Posterior cingulate gyrus (tissue), 11 donors: ENCODE results near the gene TPM2.

Source experiments
- DNase-seq, 10 donors: peaks; one replicate each; pipeline versions ENCODE4 v3.0.0 to v3.0.0-alpha.2; 2020 to 2021; ENCODE audit warnings: mixed read lengths in 3 of 10
- intact Hi-C: fragments of 100-400 bp; cut with DNase I; formaldehyde crosslinking; loops from one replicate; pipeline ENCODE4 v1.15.1; 2023

Gene TPM2

DNA sequence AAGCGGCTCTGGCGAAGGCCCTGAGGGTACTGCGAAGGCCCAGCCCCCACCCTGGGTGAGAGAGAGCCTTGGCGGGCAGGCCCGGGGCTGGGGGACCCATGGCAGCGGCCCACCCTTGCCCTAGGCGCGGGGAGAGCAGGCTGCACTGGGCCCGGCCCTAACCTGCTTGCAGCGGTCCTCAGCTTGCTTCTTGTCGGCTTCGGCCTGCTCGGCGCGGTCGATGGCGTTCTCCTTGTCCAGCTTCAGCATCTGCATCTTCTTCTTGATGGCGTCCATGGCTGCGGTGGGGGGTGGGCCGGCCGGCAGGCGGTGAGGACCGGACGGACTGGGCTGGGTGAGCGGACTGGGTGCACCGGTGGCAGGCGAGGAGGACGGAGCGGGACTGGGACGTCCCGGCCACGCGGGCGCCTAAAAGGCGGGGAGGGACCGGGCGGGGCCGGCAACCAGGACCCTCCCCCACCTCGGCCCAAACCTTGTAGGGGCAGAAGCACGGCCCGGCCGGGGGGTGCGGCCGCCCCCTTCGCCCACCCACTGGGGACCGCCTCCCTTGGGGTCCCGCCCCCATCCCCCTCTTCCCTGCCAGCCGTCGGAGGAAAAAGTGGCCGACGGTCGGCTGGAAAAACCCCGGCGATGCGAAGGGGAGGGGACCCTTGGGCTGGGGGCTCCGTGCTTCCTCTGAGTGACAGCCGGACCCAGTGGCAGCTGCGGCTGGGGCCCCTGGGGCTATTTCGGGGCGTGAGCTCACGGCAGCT is at the start of gene TPM2:
TPM2 (minus strand) TSS at position 384 of the 752 bp plus-strand sequence; CDS start at position 276, 108 bp downstream.
- no peak for DNase-seq
- intact Hi-C loops: loop anchor here (5.0 kb wide), 1 partner anchor 38 kb away; no protein-coding TSS in a partner anchor

DNA sequence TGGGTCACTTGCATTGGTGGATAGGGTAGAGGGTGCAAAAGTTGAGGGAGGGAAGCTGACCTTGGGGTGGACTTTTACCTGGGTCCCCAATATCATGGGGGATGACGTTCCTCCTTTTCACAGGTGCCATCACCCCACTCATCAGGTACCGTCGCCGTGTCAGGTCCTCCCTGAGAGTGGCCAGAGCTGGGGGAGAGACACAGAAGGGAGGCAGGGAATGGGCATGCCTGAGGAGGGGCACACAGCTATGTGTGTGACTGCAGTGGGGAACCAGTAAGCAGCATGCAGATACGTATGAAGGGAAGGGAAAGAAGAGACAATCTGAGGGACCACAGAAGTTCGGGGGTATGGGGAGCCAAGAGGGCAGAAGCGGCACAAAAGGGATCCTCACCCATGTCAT is 49.2 kb upstream of the TPM2 start:
- intact Hi-C loops: loop anchor here (10.0 kb wide), 1 partner anchor 644 kb away; the partner anchor contains the start of gene PIGO
- no peak for DNase-seq

GRCh38 chr9:35738186-35738585 is 48.5 kb upstream of the TPM2 start:
- no peak for DNase-seq
- intact Hi-C loops: loop anchor here (10.0 kb wide), 1 partner anchor 643 kb away; the partner anchor contains the start of gene PIGO

GRCh38 chr9:35737143-35737542 is 47.4 kb upstream of the TPM2 start:
- no peak for DNase-seq
- intact Hi-C loops: loop anchor here (10.0 kb wide), 1 partner anchor 642 kb away; the partner anchor contains the start of gene PIGO

- DNase-seq: peak in 6 of 10 donors; percentile 31 to 90 (median 60)
- intact Hi-C loops: loop anchor here (10.0 kb wide), 1 partner anchor 641 kb away; the partner anchor contains the start of gene PIGO
Measured at GRCh38 chr9:35736201-35736633, 46.5 kb upstream of the TPM2 start.

- DNase-seq: no peak
- intact Hi-C loops: loop anchor here (5.0 to 10.0 kb wide), 2 partner anchors 93 to 639 kb away; partner anchors contain the start of genes FAM221B, PIGO and TMEM8B
Measured at GRCh38 chr9:35734096-35734495, 44.4 kb upstream of the TPM2 start.

- intact Hi-C loops: loop anchor here (2.0 to 10.0 kb wide), 4 partner anchors 76 to 638 kb away; partner anchors contain the start of genes FAM221B, PIGO, TESK1 and TMEM8B
- peak in 1 of 10 donors; percentile 23 for DNase-seq
Measured at GRCh38 chr9:35732800-35733541, 43.2 kb upstream of the TPM2 start.

DNA sequence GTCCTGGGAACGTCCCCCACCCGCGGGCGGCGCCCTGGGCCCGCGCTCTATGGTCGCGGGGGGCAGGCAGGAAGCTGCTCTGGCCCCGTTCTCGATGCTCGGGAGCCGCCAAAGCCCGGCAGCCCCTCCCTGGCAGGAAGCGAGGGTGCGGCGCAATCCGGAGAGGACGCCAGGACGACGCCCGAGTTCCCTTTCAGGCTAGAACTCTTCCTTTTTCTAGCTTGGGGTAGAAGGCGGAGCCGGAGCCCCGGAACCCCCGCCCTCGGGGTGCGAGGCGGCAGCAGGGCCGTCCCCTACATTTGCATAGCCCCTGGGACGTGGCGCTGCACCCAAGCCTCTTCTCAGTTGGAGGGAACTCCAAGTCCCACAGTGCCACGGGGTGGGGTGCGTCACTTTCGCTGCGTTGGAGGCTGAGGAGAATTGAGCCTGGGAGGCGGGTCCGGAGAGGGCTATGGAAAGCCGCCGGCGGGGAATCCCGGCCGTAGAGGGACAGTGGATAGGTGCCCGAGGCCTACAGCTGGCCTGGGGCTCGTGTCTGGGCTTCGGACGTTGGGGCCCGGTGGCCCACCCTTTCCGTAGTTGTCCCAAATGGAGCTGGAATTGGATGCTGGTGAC is 42.6 kb upstream of the TPM2 start, which contains the start of the genes CREB3 and TLN1:
CREB3 (plus strand) TSS at position 482 of the 615 bp plus-strand sequence; CDS start at position 589, 107 bp downstream.
TLN1 (minus strand) TSS at position 11 of the 615 bp plus-strand sequence. CDS start 6,501 bp downstream, outside the sequence.
- DNase-seq: peak; percentile 90 to 100 (median 98)
- intact Hi-C loops: loop anchor here (2.0 to 10.0 kb wide), 4 partner anchors 75 to 637 kb away; partner anchors contain the start of genes FAM221B, PIGO, TESK1 and TMEM8B

- intact Hi-C loops: loop anchor here (2.0 to 10.0 kb wide), 4 partner anchors 75 to 637 kb away; partner anchors contain the start of genes FAM221B, PIGO, TESK1 and TMEM8B
- peak in 2 of 10 donors; percentile 26 to 86 for DNase-seq
Measured at GRCh38 chr9:35731415-35732184, 41.9 kb upstream of the TPM2 start.

- DNase-seq: no peak
- intact Hi-C loops: loop anchor here (5.0 to 10.0 kb wide), 2 partner anchors 97 to 636 kb away; partner anchors contain the start of genes FAM221B, PIGO and TMEM8B
Measured at GRCh38 chr9:35730486-35730854, 40.7 kb upstream of the TPM2 start.

GRCh38 chr9:35729700-35730485 is 40.2 kb upstream of the TPM2 start:
- intact Hi-C loops: loop anchor here (5.0 to 10.0 kb wide), 3 partner anchors 38 to 635 kb away; partner anchors contain the start of genes FAM221B, PIGO and TMEM8B
- peak in 3 of 10 donors; percentile 28 to 88 (median 32) for DNase-seq

GRCh38 chr9:35729101-35729500 is 39.4 kb upstream of the TPM2 start:
- intact Hi-C loops: loop anchor here (5.0 kb wide), 1 partner anchor 37 kb away; no protein-coding TSS in a partner anchor
- DNase-seq: no peak

- intact Hi-C loops: loop anchor here (5.0 kb wide), 1 partner anchor 36 kb away; no protein-coding TSS in a partner anchor
- DNase-seq: peak in 4 of 10 donors; percentile 27 to 92 (median 53)
Measured at GRCh38 chr9:35728041-35728971, 38.6 kb upstream of the TPM2 start.

DNA sequence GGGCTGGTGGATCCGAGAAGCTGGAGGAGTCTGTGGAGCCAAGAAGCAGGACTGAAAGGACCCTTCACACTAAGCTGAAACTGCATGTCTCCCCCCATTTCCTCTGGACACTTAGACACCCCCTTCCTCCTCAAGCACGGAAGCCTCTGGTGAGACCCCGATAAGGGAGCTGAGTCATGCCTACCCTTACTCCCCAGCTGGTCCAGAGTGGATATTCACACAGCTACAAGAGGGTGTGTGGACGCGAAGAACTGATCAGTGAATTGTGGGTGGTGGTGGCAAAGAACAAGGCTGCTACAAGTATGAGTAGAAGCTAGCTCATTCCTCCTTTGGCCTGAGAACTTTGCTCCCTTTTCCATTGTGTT is 37.9 kb upstream of the TPM2 start:
- intact Hi-C loops: loop anchor here (5.0 kb wide), 1 partner anchor 35 kb away; no protein-coding TSS in a partner anchor

GRCh38 chr9:35726931-35727330 is 37.2 kb upstream of the TPM2 start:
- DNase-seq: peak in 3 of 10 donors; percentile 39 to 92 (median 64)
- intact Hi-C loops: loop anchor here (5.0 kb wide), 1 partner anchor 35 kb away; no protein-coding TSS in a partner anchor

More for the DNA sequence above, 37.9 kb upstream of the TPM2 start:
- no peak for DNase-seq

DNA sequence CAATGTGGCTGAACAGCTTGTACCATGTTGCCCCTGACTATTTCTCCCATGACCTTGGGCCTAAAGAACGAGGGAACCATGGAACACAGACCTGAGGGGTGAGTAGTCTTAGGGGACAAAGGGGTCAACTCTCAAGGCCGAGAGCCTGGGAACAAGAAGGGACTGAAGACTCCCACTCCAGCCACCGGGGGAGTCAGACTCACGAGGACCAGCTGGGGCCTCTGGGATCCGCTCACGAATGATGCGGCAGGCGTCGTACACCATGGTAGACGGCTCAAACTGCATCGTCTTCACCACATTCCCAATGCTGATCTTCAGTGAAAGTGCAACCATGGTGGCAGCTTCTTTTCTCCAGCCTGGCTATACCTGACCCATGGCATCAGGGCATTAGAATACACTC is 35.6 kb upstream of the TPM2 start:
- peak in 1 of 10 donors; percentile 9 for DNase-seq
- intact Hi-C loops: loop anchor here (5.0 kb wide), 1 partner anchor 33 kb away; no protein-coding TSS in a partner anchor

DNA sequence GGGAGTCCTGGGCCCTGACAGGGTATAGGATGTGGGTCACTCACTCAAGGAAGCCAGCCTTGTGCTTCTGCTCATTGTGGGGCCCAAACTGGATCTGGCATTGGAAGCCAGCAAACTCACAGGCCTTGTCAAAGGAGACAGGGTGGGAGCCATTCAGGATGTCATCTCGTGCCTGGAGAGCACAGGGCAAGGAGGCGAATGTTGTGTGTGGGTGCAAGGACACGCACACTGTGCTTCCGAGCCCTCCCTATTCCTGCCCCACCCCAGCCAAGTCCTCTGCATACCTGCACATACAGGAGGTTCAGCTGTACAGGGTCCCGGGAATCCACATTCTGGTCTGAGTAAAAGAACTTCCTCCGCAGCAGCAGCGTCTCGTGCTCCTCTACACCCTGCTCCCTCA is 34.2 kb upstream of the TPM2 start:
- DNase-seq: no peak
- intact Hi-C loops: no loop called here
